ENCODE measurements around the gene CST3. TPM values are rescaled to one million over a fixed set of nuclear protein-coding genes. Genes with fewer than 3 reads are reported as not detected.

The CST3 gene
- total and polyA plus RNA-seq, 2 donors (not counting 1 experiment from before 2014, with no cell fraction given): 1.2 to 16.9 TPM

DNA sequence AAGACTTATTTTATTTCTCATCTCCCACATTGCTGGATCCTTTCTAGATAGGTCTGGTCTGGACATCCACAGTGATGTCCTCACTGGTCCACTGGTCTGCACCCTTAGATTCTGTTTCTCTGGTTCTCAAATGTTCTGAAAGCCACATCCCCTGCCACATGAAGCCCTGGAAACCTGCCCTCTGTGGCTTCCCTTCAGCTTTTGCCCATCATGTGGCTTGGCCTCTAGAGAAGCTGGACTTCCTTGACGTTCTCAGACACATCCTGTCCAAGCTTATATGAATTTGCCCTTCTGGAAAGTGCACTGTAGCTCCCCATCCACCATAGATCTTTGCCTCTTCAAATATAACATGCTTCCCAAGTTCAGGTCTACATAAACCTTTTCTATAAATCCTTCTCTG, 32.6 kb upstream of the CST3 start:
- Histone ChIP-seq H4K20me1 (ENCODE audit: control insufficient read depth, insufficient read depth, low read length, poor library complexity, severe bottlenecking) (no peaks in the 10 kb centered on the region), H3K9ac (ENCODE audit: low read length) (no peak overlapping the region), H3K4me1 (ENCODE audit: control insufficient read depth in 2 of 2, insufficient read depth in 2 of 2, low read length in 2 of 2) (no peaks in the 10 kb centered on the region), H3K36me3 (replicated peaks in 1 of 2; ENCODE audit: control extremely low read depth in 1 of 2, control insufficient read depth in 1 of 2, extremely low read depth in 1 of 2, insufficient read depth in 2 of 2, low read length in 1 of 2) (no peaks in the 10 kb centered on the region), H3K27me3 (replicated peaks in 1 of 4; ENCODE audit: control extremely low read depth in 1 of 4, control insufficient read depth in 3 of 4, insufficient read depth in 4 of 4, low read length in 3 of 4) (no peaks in the 10 kb centered on the region), H3K27ac (ENCODE audit: low read length in 2 of 2) (no peak overlapping the region), H2AFZ (ENCODE audit: insufficient read depth, low read depth, low read length, poor library complexity, severe bottlenecking) (no peak overlapping the region), H3K79me2 (ENCODE audit: control insufficient read depth, insufficient read depth, low read length) (no peaks in the 10 kb centered on the region), H3K4me2 (replicated peaks; ENCODE audit: low read depth, low read length, poor library complexity, severe bottlenecking) (no peak overlapping the region), H3K4me3 (ENCODE audit: control extremely low read depth in 1 of 5, extremely low read depth in 1 of 5, insufficient read depth in 1 of 5, low read depth in 2 of 5, low read length in 4 of 5) (no peak overlapping the region), H3K9me3 (ENCODE audit: control extremely low read depth in 1 of 3, control insufficient read depth in 2 of 3, insufficient read depth in 1 of 3, low read length in 2 of 3) (no peaks in the 10 kb centered on the region)
- ChIA-PET CTCF (no interaction called here), POLR2A (no interaction called here)
- no peaks in the 10 kb centered on the region for H3K27me3 Mint-ChIP-seq
- 14% methylated on average over 1 of the region's 1 CpG for WGBS (ENCODE audit: insufficient coverage)
- H3K27ac Mint-ChIP-seq: no peak overlapping the region
- TF ChIP-seq, protein P1, sequence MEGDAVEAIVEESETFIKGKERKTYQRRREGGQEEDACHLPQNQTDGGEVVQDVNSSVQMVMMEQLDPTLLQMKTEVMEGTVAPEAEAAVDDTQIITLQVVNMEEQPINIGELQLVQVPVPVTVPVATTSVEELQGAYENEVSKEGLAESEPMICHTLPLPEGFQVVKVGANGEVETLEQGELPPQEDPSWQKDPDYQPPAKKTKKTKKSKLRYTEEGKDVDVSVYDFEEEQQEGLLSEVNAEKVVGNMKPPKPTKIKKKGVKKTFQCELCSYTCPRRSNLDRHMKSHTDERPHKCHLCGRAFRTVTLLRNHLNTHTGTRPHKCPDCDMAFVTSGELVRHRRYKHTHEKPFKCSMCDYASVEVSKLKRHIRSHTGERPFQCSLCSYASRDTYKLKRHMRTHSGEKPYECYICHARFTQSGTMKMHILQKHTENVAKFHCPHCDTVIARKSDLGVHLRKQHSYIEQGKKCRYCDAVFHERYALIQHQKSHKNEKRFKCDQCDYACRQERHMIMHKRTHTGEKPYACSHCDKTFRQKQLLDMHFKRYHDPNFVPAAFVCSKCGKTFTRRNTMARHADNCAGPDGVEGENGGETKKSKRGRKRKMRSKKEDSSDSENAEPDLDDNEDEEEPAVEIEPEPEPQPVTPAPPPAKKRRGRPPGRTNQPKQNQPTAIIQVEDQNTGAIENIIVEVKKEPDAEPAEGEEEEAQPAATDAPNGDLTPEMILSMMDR (IDR thresholded peaks at IDR 0.05): no peak
- ATAC-seq (ENCODE audit: low read depth) (no peak), DNase-seq (no peak)
- no peaks in the 10 kb centered on the region for H3K9me3 Mint-ChIP-seq (ENCODE audit: insufficient read depth)
- intact Hi-C loops (cut with micrococcal nuclease): no loop called here
- no peak overlapping the region for H3K4me3 Mint-ChIP-seq
- H3K4me1 Mint-ChIP-seq: no peaks in the 10 kb centered on the region

DNA sequence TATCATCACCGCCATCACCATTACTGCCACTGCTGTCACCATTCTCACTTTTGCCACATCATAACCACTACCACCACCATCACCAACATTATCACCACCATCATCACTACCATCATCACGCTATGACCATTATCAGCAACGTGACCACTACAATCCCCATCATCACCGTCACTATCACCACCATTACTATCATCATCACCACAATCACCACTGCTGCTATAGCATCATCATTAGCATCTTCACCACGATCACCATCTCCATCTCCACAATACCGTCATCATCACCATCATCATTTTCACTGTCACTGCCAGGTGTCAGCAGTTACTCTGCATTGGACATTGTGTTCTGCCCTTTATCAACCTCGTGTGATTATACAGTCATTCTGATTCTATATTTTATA, 32.1 kb upstream of the CST3 start:
- H3K36me3 ChIP-seq (replicated peaks in 1 of 2; ENCODE audit: control extremely low read depth in 1 of 2, control insufficient read depth in 1 of 2, extremely low read depth in 1 of 2, insufficient read depth in 2 of 2, low read length in 1 of 2): no peaks in the 10 kb centered on the region
- DNase-seq (no peak), ATAC-seq (ENCODE audit: low read depth) (no peak)
- H3K4me1 ChIP-seq (ENCODE audit: control insufficient read depth in 2 of 2, insufficient read depth in 2 of 2, low read length in 2 of 2): no peaks in the 10 kb centered on the region
- CTCF ChIA-PET: no interaction called here
- H3K9me3 ChIP-seq (ENCODE audit: control extremely low read depth in 1 of 3, control insufficient read depth in 2 of 3, insufficient read depth in 1 of 3, low read length in 2 of 3): no peaks in the 10 kb centered on the region
- no peaks in the 10 kb centered on the region for H3K27me3 Mint-ChIP-seq
- no peak for TF ChIP-seq EZH2 (IDR thresholded peaks at IDR 0.05; ENCODE audit: borderline replicate concordance, insufficient read depth, low read depth, low read length, poor library complexity, severe bottlenecking)
- TF ChIP-seq, protein P1 (IDR thresholded peaks at IDR 0.05): no peak
- no peak overlapping the region for H3K4me3 Mint-ChIP-seq
- no peak overlapping the region for H3K9ac ChIP-seq (ENCODE audit: low read length)
- H2AFZ ChIP-seq (ENCODE audit: insufficient read depth, low read depth, low read length, poor library complexity, severe bottlenecking): no peak overlapping the region
- no peak overlapping the region for H3K27ac ChIP-seq (ENCODE audit: low read length in 2 of 2)
- H4K20me1 ChIP-seq (ENCODE audit: control insufficient read depth, insufficient read depth, low read length, poor library complexity, severe bottlenecking): no peaks in the 10 kb centered on the region
- POLR2A ChIA-PET: no interaction called here
- no peaks in the 10 kb centered on the region for H3K9me3 Mint-ChIP-seq (ENCODE audit: insufficient read depth)
- intact Hi-C loops (cut with micrococcal nuclease): loop anchor here (5.0 kb wide), 1 partner anchor 327 kb away; no protein-coding TSS in a partner anchor
- 94% methylated on average over 6 of the region's 7 CpGs for WGBS (ENCODE audit: insufficient coverage)
- H3K79me2 ChIP-seq (ENCODE audit: control insufficient read depth, insufficient read depth, low read length): no peaks in the 10 kb centered on the region
- H3K4me2 ChIP-seq (replicated peaks; ENCODE audit: low read depth, low read length, poor library complexity, severe bottlenecking): no peak overlapping the region
- no peaks in the 10 kb centered on the region for H3K27me3 ChIP-seq (replicated peaks in 1 of 4; ENCODE audit: control extremely low read depth in 1 of 4, control insufficient read depth in 3 of 4, insufficient read depth in 4 of 4, low read length in 3 of 4)
- no peaks in the 10 kb centered on the region for H3K4me1 Mint-ChIP-seq
- H3K27ac Mint-ChIP-seq: no peak overlapping the region
- H3K4me3 ChIP-seq (ENCODE audit: control extremely low read depth in 1 of 5, extremely low read depth in 1 of 5, insufficient read depth in 1 of 5, low read depth in 2 of 5, low read length in 4 of 5): no peak overlapping the region

Measured in B cell (primary cell).